A673 (cell line): ENCODE measurements around the gene CACNA2D3. TPM values are rescaled to one million over a fixed set of nuclear protein-coding genes. Genes with fewer than 3 reads are reported as not detected.

Experiments
- BruUV-seq: library from RNA; stranded (reverse); fragments of 400-500 nt; replicated peaks from 2 replicates; lab custom pipeline; 2021; lab: Mats Ljungman, UMichigan
- CTCF ChIA-PET: fragments of 300-600 bp; sonication (Branson Sonifier 250); formaldehyde crosslinking; loops from one replicate; lab custom pipeline; 2022; ENCODE audit warnings: antibody characterized with exemption; lab: Charles Lee
- POLR2A ChIA-PET: fragments of 300-600 bp; sonication (Branson Sonifier 250); formaldehyde crosslinking; loops from one replicate; lab custom pipeline; 2022; ENCODE audit warnings: antibody characterized with exemption; ENCODE audit not compliant: low non-redundant PET; lab: Charles Lee
- DNase-seq: peaks from one replicate; pipeline ENCODE4 v3.0.0-alpha.2; 2015; ENCODE audit warnings: low spot score
- H3K27ac ChIP-seq: fragments of 200-600 bp; sonication (generic); 2 replicates; pipeline ENCODE4 v1.5.1; 2016; ENCODE audit warnings: mixed run types, low read depth, mild to moderate bottlenecking, mixed read lengths, antibody characterized with exemption, low read length; ENCODE audit not compliant: poor library complexity, severe bottlenecking
- H3K27me3 ChIP-seq: fragments of 200-600 bp; sonication (generic); replicated peaks from 2 replicates; pipeline ENCODE4 v1.6.1; 2017; ENCODE audit warnings: mixed run types, low read depth, mild to moderate bottlenecking, mixed read lengths, antibody characterized with exemption, low read length; ENCODE audit not compliant: insufficient read depth, poor library complexity
- H3K36me3 ChIP-seq: fragments of 200-600 bp; sonication (generic); 2 replicates; pipeline ENCODE4 v1.6.1; 2016; ENCODE audit warnings: mixed run types, mild to moderate bottlenecking, mixed read lengths, antibody characterized with exemption, low read length; ENCODE audit not compliant: insufficient read depth, poor library complexity, severe bottlenecking
- H3K4me1 ChIP-seq: fragments of 200-600 bp; sonication (generic); 2 replicates; pipeline ENCODE4 v1.6.1; 2017; ENCODE audit warnings: mixed run types, mild to moderate bottlenecking, mixed read lengths, antibody characterized with exemption, low read length; ENCODE audit not compliant: insufficient read depth, poor library complexity, severe bottlenecking
- H3K4me3 ChIP-seq: fragments of 200-600 bp; sonication (generic); 2 replicates; pipeline ENCODE4 v1.5.1; 2016; ENCODE audit warnings: low read depth, mixed run types, mild to moderate bottlenecking, mixed read lengths, low read length; ENCODE audit not compliant: poor library complexity, severe bottlenecking
- H3K9me3 ChIP-seq: fragments of 200-600 bp; sonication (generic); 2 replicates; pipeline ENCODE4 v1.6.1; 2016; ENCODE audit warnings: mixed run types, low read depth, mild to moderate bottlenecking, mixed read lengths, antibody characterized with exemption, low read length; ENCODE audit not compliant: poor library complexity, severe bottlenecking
- CTCF ChIP-seq: fragments of 300-800, 200-600 bp; sonication (generic); conservative IDR thresholded peaks from 2 replicates; pipeline ENCODE4 v1.5.1; 2017; ENCODE audit warnings: low read depth, mild to moderate bottlenecking, antibody characterized with exemption, low read length, moderate library complexity, mixed read lengths
- EZH2 ChIP-seq: fragments of 200-600 bp; sonication (generic); IDR thresholded peaks from 2 replicates; pipeline ENCODE4 v1.6.1; 2017; ENCODE audit warnings: borderline replicate concordance, low read depth, mild to moderate bottlenecking, mixed read lengths, antibody characterized with exemption, low read length; ENCODE audit not compliant: poor library complexity, severe bottlenecking
- intact Hi-C: fragments of 100-400 bp; cut with micrococcal nuclease; formaldehyde crosslinking; loops from one replicate; pipeline ENCODE4 v1.10.0; 2022; ENCODE audit not compliant: unreplicated experiment
- total RNA-seq: library from RNA; stranded (reverse); gene quantifications from 2 replicates; pipeline ENCODE4 v1.2.3, GENCODE V29; 2021

The CACNA2D3 gene
- total RNA-seq, 1 experiment from 2014 or later, result not detected

- POLR2A ChIA-PET, result no interaction called here
- intact Hi-C loops, result no loop called here
These were observed 397.1 kb downstream of the CACNA2D3 start for GRCh38 chr3:54519493-54519892.

GRCh38 chr3:54520060-54520459, 397.7 kb downstream of the CACNA2D3 start:
- intact Hi-C loops, result no loop called here
- no peaks in the 10 kb centered on the region for H3K9me3 ChIP-seq
- H3K4me1 ChIP-seq, result no peaks in the 10 kb centered on the region
- no peaks in the 10 kb centered on the region for H3K27me3 ChIP-seq
- CTCF ChIA-PET, result no interaction called here
- DNase-seq, result no peak
- no TSS peak for BruUV-seq
- TF ChIP-seq EZH2 (no peak), CTCF (no peak)
- H3K36me3 ChIP-seq, result no peaks in the 10 kb centered on the region
- POLR2A ChIA-PET, result no interaction called here
- no peak overlapping the region for H3K4me3 ChIP-seq
- no peak overlapping the region for H3K27ac ChIP-seq

More at GRCh38 chr3:54519493-54519892, 397.1 kb downstream of the CACNA2D3 start:
- Histone ChIP-seq H3K4me1 (no peaks in the 10 kb centered on the region), H3K27me3 (no peaks in the 10 kb centered on the region), H3K9me3 (no peaks in the 10 kb centered on the region), H3K36me3 (no peaks in the 10 kb centered on the region), H3K4me3 (no peak overlapping the region), H3K27ac (no peak overlapping the region)
- DNase-seq, result no peak
- no TSS peak for BruUV-seq
- no peak for TF ChIP-seq EZH2
- no peak for TF ChIP-seq CTCF
- CTCF ChIA-PET, result no interaction called here

- H3K27ac ChIP-seq, result no peak overlapping the region
- H3K36me3 ChIP-seq, result no peaks in the 10 kb centered on the region
- ChIA-PET POLR2A (no interaction called here), CTCF (no interaction called here)
- H3K4me3 ChIP-seq, result no peak overlapping the region
- DNase-seq, result no peak
- BruUV-seq, result no TSS peak
- no peaks in the 10 kb centered on the region for H3K27me3 ChIP-seq
- no peak for TF ChIP-seq CTCF
- TF ChIP-seq EZH2, result no peak
- H3K9me3 ChIP-seq, result no peaks in the 10 kb centered on the region
- H3K4me1 ChIP-seq, result no peaks in the 10 kb centered on the region
- intact Hi-C loops, result no loop called here
These were observed 405.2 kb downstream of the CACNA2D3 start for GRCh38 chr3:54527521-54527920.
